GM10248 (cell line): Measurements from ENCODE around the gene SLC25A25.
"Not testable (repeated sequence)": the region's sequence is repeated elsewhere in the genome, so short reads cannot be mapped to it uniquely, and the experiment has no call there.

Source experiments
- CTCF ChIA-PET: fragments of 300-600 bp; sonication (Branson Sonifier 250); formaldehyde crosslinking; extraction: SDS; loops from one replicate; lab custom pipeline; 2021; ENCODE audit warnings: antibody characterized with exemption; lab: Yijun Ruan, JAX
- POLR2A ChIA-PET: fragments of 350-650 bp; sonication (Branson Sonifier 250); formaldehyde crosslinking; extraction: SDS; loops from one replicate; lab custom pipeline; 2020; ENCODE audit warnings: antibody characterized with exemption; lab: Yijun Ruan, JAX
- DNase-seq: peaks from one replicate; pipeline ENCODE4 v3.0.0; 2012; ENCODE audit errors: extremely low spot score
- TF ChIP-seq, protein P1 (sequence below): IDR thresholded peaks from 2 replicates; pipeline ENCODE4 v1.5.1; 2012; ENCODE audit warnings: mild to moderate bottlenecking, low read depth; ENCODE audit errors: extremely low read depth, missing control alignments, control extremely low read depth

Gene SLC25A25

DNA sequence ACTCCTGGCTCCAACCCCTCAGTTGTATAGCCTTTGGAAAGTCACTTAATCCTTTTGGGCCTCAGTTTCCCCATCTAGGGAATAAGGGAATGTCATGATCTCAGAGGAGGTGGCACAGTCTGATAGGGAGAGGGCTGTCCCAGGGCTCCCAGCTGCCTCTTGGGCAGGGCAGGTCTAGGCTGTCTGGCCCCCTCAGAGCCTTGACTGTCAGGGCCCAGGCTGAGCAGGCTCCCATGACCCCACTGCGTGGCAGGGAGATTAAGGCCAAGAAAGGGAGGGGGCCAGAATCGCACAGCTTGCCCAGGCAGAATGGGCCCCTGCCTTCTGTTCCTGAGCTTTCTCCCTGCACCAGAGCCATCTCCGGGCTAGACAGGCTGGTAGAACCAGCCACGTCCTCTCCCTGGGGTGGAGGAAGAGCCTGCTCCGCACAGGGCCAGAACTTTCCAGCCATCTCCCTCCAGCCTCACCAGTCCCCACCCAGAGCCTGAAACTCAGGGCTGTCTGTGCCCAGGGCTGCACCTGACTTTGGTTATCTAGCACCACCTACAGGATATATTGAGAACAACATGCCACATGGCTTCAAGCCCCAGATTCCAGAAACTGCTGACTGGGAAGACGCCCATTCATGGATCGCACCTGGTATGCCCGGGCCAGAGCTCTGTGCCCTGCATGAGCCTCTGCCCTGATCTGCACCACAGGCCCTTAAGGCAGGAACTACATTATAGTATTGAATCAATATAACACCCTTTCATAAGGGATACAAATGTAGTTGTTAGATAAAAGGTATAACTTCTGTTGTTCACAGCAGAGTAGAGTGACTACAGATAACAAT, 33.0 kb upstream of the SLC25A25 start:
- TF ChIP-seq, protein P1, sequence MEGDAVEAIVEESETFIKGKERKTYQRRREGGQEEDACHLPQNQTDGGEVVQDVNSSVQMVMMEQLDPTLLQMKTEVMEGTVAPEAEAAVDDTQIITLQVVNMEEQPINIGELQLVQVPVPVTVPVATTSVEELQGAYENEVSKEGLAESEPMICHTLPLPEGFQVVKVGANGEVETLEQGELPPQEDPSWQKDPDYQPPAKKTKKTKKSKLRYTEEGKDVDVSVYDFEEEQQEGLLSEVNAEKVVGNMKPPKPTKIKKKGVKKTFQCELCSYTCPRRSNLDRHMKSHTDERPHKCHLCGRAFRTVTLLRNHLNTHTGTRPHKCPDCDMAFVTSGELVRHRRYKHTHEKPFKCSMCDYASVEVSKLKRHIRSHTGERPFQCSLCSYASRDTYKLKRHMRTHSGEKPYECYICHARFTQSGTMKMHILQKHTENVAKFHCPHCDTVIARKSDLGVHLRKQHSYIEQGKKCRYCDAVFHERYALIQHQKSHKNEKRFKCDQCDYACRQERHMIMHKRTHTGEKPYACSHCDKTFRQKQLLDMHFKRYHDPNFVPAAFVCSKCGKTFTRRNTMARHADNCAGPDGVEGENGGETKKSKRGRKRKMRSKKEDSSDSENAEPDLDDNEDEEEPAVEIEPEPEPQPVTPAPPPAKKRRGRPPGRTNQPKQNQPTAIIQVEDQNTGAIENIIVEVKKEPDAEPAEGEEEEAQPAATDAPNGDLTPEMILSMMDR, result peak; percentile 77
- DNase-seq, result peak; percentile 82
- ChIA-PET CTCF (interaction anchor here (0.7 to 28.2 kb wide), 55 partner anchors 9 to 1140 kb away, joined by 3 to 615 read pairs (median 5); partner anchors contain the start of genes EEIG1, NAIF1, PIP5KL1 and SLC25A25), POLR2A (no interaction called here)

DNA sequence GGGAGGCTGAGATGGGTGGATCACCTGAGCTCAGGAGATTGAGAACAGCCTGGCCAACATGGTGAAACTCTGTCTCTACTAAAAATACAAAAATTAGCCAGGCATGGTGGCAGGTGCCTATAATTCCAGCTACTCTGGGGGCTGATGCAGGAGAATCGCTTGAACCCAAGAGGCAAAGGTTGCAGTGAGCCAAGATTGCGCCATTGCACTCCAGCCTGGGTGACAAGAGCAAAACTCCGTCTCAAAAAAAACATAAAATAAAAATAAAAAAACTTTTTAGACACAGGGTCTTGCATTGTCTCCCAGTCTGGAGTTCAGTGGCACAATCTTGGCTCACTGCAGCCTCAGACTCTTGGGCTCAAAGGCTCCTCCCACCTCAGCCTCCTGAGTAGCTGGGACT, 31.5 kb upstream of the SLC25A25 start:
- ChIA-PET CTCF (interaction anchor here (0.8 to 28.2 kb wide), 9 partner anchors 9 to 86 kb away, joined by 3 to 615 read pairs (median 13); partner anchors contain the start of genes EEIG1, NAIF1 and SLC25A25), POLR2A (interaction anchor here (0.6 kb wide), 1 partner anchor 58 kb away, joined by 3 read pairs; no protein-coding TSS in a partner anchor)
- DNase-seq, result not testable (repeated sequence)

DNA sequence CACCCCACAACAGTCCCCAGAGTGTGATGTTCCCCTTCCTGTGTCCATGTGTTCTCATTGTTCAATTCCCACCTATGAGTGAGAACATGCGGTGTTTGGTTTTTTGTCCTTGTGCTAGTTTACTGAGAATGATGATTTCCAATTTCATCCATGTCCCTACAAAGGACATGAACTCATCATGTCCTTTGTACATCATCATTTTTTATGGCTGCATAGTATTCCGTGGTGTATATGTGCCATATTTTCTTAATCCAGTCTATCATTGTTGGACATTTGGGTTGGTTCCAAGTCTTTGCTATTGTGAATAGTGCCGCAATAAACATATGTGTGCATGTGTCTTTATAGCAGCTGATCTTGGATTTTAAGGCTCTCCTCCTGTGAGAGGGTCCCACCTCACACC, 27.2 kb upstream of the SLC25A25 start:
- POLR2A ChIA-PET, DNase-seq: not testable (repeated sequence)
- CTCF ChIA-PET, result interaction anchor here (28.2 kb wide), 1 partner anchor 90 kb away, joined by 615 read pairs; no protein-coding TSS in a partner anchor

DNA sequence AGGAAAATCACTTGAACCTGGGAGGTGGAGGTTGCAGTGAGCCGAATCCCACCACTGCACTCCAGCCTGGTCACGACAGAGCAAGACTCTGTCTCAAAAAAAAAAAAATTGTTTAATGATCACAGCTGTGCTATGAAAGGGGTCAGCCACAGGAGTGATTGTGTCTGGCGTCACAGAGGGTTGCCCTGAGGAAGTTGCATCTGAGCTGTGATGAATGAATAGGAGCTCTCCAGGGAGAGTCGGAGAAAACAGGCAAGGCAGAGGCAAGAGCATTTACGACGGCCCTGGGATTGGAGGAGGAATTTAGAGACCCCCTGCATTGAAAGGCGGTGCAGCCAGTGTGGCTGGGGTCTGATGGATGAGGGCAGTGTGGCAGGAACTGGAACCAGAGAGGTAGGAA, 26.0 kb upstream of the SLC25A25 start:
- TF ChIP-seq, protein P1, result no peak
- CTCF ChIA-PET, result interaction anchor here (0.7 to 28.2 kb wide), 2 partner anchors 14 to 92 kb away, joined by 3 to 615 read pairs; no protein-coding TSS in a partner anchor
- DNase-seq, result no peak
- POLR2A ChIA-PET, result no interaction called here

DNA sequence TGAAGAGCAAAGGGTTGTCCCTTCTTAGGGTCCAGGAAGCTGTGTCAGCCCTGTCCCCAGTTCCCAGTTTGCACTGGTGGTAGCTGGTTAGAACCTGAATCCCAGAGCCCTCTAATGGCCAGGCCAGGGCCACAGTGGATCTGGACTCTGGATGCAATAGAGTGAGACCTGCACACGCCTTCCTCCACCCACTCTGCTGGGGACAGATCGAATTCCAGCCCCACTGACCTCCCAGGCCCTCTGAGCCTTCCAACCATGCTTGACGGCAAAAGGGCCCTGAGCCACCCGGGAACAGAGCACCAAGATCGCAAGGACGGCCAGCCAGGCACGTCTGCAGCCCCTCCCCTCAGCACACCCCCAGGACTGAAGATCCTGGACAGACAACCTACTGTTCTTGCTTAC, 24.6 kb upstream of the SLC25A25 start:
- TF ChIP-seq, protein P1, result no peak
- POLR2A ChIA-PET, result interaction anchor here (0.6 kb wide), 1 partner anchor 20 kb away, joined by 3 read pairs; no protein-coding TSS in a partner anchor
- no peak for DNase-seq
- CTCF ChIA-PET, result interaction anchor here (1.0 to 28.2 kb wide), 3 partner anchors 9 to 93 kb away, joined by 4 to 615 read pairs (median 15); no protein-coding TSS in a partner anchor

DNA sequence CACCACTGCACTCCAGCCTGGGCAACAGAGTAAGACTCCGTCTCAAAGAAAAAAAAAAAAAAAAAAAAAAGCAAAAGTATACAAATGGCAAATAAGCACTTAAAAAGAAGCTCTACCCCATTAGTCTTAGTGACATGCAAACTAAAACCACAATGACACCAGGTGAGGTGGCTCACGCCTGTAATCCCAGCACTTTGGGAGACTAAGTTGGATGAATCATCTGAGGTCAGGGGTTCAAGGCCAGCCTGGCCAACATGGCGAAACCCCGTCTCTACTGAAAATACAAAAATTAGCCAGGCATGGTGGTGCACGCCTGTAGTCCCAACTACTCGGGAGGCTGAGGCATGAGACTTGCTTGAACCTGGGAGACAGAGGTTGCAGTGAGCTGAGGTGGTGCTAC, 22.6 kb upstream of the SLC25A25 start:
- POLR2A ChIA-PET, DNase-seq: not testable (repeated sequence)
- CTCF ChIA-PET, result interaction anchor here (2.5 to 28.2 kb wide), 2 partner anchors 10 to 95 kb away, joined by 15 to 615 read pairs; no protein-coding TSS in a partner anchor

DNA sequence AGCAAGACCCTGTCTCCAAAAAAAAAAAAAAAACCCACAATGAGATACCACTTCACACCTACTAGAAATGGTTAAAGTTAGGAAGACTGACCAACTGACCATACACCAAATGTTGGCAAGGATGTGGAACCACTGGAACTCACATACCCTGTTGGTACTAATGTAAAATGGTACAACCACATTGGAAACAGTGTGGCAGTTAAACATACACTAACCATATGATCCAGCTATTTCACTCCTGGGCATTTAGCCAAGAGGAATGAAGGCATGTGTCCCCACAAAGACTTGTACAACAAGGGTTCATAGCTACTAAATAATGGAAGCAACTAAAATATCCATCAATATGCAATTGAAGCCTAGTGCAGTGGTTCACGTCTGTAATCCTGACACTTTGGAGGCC, 22.2 kb upstream of the SLC25A25 start:
- TF ChIP-seq, protein P1, result no peak
- DNase-seq, result no peak
- ChIA-PET POLR2A (no interaction called here), CTCF (interaction anchor here (2.5 to 28.2 kb wide), 2 partner anchors 11 to 95 kb away, joined by 15 to 615 read pairs; no protein-coding TSS in a partner anchor)

DNA sequence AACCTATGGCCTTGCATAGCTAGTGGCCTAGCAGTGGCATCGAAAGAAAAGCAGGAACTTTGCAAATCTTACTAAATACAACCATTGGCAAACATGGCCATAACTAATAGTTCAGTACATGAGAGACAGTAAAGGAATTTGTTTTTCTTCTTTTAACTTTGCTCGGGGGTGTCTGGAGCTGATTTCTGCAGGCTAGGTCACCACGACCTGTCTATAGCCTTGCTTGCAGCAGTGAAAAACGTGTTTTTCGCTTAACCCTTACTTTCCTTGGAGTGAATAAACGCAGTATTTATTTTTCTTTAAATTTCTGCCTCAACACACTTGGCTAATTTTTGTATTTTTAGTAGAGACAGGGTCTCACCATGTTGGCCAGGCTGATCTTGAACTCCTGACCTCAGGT, 20.8 kb upstream of the SLC25A25 start:
- no peak for DNase-seq
- ChIA-PET POLR2A (no interaction called here), CTCF (interaction anchor here (0.8 to 28.2 kb wide), 4 partner anchors 8 to 177 kb away, joined by 3 to 615 read pairs (median 9); no protein-coding TSS in a partner anchor)
- TF ChIP-seq, protein P1, result no peak
